HG03108 (cell line): ENCODE results near the gene HADHB.
"Not testable (repeated sequence)": the region's sequence is repeated elsewhere in the genome, so short reads cannot be mapped to it uniquely, and the experiment has no call there.

Source experiments
- ATAC-seq: cut with Tn5 transposase; IDR thresholded peaks from one replicate; pipeline ENCODE4 v1.9.1; 2021; ENCODE audit warnings: moderate library complexity; ENCODE audit not compliant: unreplicated experiment

HADHB gene

DNA sequence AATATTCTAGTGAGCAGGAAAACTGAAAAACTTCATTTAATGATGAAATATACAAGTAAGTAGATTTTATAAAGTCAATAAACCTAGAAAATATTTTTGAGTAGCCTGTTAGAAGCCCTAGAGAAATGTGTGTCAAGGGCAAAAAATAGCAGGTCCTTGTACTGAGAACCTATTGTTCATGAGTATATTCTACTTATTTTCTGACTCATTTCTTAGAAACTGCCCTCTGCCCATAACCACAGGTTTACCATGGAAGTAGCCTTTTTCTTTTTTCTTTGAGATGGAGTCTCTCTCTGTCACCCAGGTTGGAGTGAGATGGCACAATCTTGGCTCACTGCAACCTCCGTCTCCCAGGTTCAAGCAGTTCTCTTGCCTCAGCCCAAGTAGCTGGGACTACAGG lies 81.8 kb downstream of the HADHB start:
- no peak for ATAC-seq

DNA sequence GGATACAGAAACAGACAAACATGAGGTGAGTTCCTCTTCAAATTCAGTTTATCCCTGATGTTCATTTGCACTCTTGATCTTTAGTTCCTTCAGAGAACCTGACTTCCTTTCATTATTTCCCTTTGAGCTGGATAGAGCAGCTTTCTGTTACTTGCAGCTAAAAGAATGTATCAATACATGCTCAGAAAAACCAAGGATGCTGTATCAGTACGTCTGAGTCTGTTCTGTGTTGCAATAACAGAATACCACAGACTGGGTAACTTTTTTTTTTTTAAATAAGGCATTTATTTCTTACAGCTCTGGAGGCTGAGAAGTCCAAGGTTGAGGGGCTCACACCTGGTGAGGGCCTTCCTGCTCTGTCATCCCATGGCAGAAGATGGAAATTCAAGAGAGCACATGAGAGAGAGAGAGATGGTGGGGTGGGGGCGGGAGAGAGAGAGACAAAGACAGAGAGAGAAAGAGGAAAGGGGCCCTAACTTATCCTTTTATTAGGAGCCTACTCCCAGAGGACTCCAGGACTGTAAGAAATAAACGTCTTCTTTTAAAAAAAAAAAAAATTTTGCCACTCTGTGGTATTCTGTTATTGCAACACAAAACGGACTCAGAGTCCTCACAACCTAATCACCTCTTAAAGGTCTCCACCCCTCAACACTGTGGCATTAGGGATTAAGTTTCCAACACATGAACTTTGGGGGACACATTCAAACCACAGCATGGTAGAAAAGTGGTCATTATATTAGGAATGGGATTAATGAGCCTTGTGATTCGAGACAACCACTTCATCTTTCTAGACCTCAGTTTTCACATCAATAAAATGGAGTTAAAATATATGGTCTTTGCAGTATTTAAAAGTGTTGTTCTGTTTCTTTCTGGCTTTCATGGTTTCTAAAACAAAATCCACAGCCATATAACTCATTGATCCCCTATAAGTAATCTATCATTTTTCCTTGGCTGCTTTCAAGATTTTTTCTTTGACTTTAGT lies 82.8 kb downstream of the HADHB start:
- ATAC-seq: no peak

DNA sequence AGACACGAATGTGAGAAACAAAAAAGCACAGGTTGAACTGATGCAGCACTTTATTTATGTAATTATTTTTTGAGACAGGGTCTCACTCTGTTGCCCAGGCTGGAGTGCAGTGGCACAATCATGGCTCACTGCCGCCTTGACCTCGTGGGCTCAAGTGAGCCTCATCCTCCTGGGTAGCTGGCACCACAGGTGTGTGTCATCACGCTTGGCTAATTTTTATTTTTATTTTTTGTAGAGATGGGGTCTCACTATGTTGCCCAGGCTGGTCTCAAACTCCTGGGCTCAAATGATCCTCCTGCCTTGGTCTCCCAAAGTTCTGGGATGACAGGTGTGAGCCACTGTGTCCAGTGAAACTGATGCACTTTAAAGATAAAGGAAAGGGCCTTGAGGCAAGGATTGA lies 84.3 kb downstream of the HADHB start:
- not testable (repeated sequence) for ATAC-seq

- ATAC-seq: no peak
Observed at GRCh38 chr2:26330114-26330549, 85.4 kb downstream of the HADHB start.

- ATAC-seq: no peak
Observed at GRCh38 chr2:26330604-26331003, 85.9 kb downstream of the HADHB start.

GRCh38 chr2:26331321-26331720 lies 86.6 kb downstream of the HADHB start:
- not testable (repeated sequence) for ATAC-seq

- no peak for ATAC-seq
Observed at GRCh38 chr2:26333293-26333692, 88.6 kb downstream of the HADHB start.

DNA sequence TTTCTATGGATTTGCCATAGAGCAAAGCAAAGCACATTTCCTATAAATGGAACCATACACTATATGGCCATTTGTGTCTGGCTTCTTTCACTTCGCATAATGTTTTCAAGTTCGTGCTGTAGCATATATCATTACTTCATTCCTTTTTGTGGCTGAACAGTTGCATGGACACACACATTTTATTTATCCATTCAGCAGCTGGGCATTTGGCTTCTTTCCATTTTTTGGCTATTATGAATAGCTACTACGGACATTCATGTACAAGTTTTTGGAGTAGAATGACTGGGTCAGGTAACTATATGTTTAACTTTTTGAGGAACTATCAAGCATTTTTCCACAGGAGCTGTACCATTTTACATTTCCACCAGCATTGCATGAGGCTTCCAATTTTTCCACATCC lies 90.5 kb downstream of the HADHB start:
- no peak for ATAC-seq

DNA sequence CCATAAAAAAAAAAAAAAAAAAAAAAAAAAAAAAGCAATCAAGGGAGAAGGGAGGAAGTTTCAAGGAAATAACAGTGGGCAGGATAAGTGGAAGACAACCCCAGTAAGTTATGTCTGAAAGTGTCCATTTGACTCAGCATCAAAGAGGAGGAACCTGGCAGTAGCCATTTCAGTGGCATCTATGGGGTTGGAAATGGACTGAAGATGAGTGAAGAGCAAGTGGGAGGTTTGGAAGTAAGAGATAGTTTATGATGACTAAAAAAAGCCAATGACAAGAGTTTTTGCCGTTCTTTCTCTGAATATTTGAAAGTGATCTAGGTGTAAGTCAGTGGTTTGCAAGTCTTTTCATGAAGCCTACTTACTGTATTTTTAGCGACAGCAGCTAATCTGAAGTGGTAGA lies 92.0 kb downstream of the HADHB start:
- ATAC-seq: no peak

GRCh38 chr2:26337298-26337697 lies 92.6 kb downstream of the HADHB start:
- no peak for ATAC-seq
